Type B pancreatic cell (in vitro differentiated cells): ENCODE measurements around the gene IFRD2. TPM values are rescaled to one million over a fixed set of nuclear protein-coding genes. Genes with fewer than 3 reads are reported as not detected.

Experiments used
- DNase-seq: peaks from one replicate; pipeline ENCODE4 v3.0.0; 2021; ENCODE audit warnings: mixed read lengths; ENCODE audit not compliant: unreplicated experiment; ENCODE audit errors: extremely low spot score
- H3K27ac Mint-ChIP-seq: 2 replicates; pipeline ENCODE4 v1.8.0; 2021; ENCODE audit warnings: mild to moderate bottlenecking, mixed read lengths
- H3K27me3 Mint-ChIP-seq: 2 replicates; pipeline ENCODE4 v1.8.0; 2021; ENCODE audit warnings: mixed read lengths
- H3K36me3 Mint-ChIP-seq: 2 replicates; pipeline ENCODE4 v1.8.0; 2021; ENCODE audit warnings: mixed read lengths
- H3K4me1 Mint-ChIP-seq: one replicate; pipeline ENCODE4 v1.8.0; 2021; ENCODE audit warnings: mixed read lengths; ENCODE audit not compliant: unreplicated experiment
- H3K4me3 Mint-ChIP-seq: 2 replicates; pipeline ENCODE4 v1.8.0; 2021; ENCODE audit warnings: mild to moderate bottlenecking, mixed read lengths
- H3K9me3 Mint-ChIP-seq: 2 replicates; pipeline ENCODE4 v1.8.0; 2021; ENCODE audit warnings: mixed read lengths
- total RNA-seq: library from RNA; stranded (reverse); gene quantifications from 2 replicates; pipeline ENCODE4 v1.2.1, GENCODE V29; 2021; ENCODE audit warnings: low replicate concordance
- TF ChIP-seq, protein P1 (sequence below): fragments of 200-600 bp; sonication (generic); conservative IDR thresholded peaks from 2 replicates; pipeline ENCODE4 v1.5.0; 2021; ENCODE audit warnings: antibody characterized with exemption, mild to moderate bottlenecking

IFRD2 gene
- total RNA-seq, 1 donor from 2014 or later, result 80.5 TPM

GRCh38 chr3:50338965-50339364 is 46.7 kb upstream of the IFRD2 start:
- DNase-seq, result no peak
- TF ChIP-seq, protein P1, sequence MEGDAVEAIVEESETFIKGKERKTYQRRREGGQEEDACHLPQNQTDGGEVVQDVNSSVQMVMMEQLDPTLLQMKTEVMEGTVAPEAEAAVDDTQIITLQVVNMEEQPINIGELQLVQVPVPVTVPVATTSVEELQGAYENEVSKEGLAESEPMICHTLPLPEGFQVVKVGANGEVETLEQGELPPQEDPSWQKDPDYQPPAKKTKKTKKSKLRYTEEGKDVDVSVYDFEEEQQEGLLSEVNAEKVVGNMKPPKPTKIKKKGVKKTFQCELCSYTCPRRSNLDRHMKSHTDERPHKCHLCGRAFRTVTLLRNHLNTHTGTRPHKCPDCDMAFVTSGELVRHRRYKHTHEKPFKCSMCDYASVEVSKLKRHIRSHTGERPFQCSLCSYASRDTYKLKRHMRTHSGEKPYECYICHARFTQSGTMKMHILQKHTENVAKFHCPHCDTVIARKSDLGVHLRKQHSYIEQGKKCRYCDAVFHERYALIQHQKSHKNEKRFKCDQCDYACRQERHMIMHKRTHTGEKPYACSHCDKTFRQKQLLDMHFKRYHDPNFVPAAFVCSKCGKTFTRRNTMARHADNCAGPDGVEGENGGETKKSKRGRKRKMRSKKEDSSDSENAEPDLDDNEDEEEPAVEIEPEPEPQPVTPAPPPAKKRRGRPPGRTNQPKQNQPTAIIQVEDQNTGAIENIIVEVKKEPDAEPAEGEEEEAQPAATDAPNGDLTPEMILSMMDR, result no peak
- H3K4me3 Mint-ChIP-seq, result peak overlapping the region; percentile 98
- no peaks in the 10 kb centered on the region for H3K9me3 Mint-ChIP-seq
- H3K36me3 Mint-ChIP-seq, result peaks cover 4% of the 10 kb centered on the region
- H3K27me3 Mint-ChIP-seq, result peaks cover 50% of the 10 kb centered on the region
- peaks cover 25% of the 10 kb centered on the region for H3K4me1 Mint-ChIP-seq
- peak overlapping the region; percentile 98 for H3K27ac Mint-ChIP-seq

DNA sequence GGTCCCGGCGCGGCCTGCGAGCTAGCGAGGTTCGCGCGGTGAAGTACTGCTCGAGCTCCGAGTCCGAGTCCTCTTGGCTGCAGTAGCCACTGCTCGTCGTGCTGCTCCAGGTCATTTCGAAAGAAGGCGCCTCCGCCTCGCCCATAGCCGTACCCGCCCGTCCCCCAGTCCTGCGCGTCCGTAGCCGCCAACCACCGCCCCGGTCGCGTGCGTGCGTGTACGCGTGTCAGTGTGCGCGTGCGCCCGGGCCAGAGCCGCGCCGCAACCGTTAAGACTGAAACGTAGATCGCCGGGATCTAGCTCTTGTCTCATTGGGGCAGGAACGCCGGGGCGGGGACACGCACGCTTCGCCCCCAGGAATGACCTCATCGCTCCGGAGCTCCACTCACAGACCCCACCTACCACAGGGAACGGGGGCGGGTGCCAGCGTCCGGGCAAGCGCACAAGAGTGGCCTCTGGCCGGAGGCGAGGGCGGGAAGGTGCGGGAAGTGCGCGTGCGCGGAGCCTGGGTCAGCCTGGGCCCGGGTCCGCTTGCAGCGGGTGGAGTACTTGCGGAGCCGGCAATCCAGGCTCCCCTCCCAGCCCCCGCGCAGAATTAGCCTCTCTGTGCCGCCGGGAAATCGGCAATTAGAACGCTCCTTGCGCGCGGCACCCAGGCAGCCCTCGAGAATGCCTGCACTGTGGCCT is 45.1 kb upstream of the IFRD2 start:
- peak overlapping the region; percentile 98 for H3K4me3 Mint-ChIP-seq
- TF ChIP-seq, protein P1, result no peak

GRCh38 chr3:50336452-50337174 is 44.4 kb upstream of the IFRD2 start:
- TF ChIP-seq, protein P1, result peak; percentile 27
- Mint-ChIP-seq H3K27ac (peak overlapping the region; percentile 98), H3K27me3 (peaks cover 28% of the 10 kb centered on the region), H3K4me1 (peaks cover 25% of the 10 kb centered on the region), H3K9me3 (no peaks in the 10 kb centered on the region), H3K4me3 (peak overlapping the region; percentile 98), H3K36me3 (peaks cover 4% of the 10 kb centered on the region)
- DNase-seq, result no peak

More for the DNA sequence above, 45.1 kb upstream of the IFRD2 start:
- Mint-ChIP-seq H3K27me3 (peaks cover 35% of the 10 kb centered on the region), H3K4me1 (peaks cover 25% of the 10 kb centered on the region), H3K27ac (peak overlapping the region; percentile 98), H3K36me3 (peaks cover 4% of the 10 kb centered on the region), H3K9me3 (no peaks in the 10 kb centered on the region)
- DNase-seq, result peak; percentile 99

GRCh38 chr3:50334339-50335075 is 42.3 kb upstream of the IFRD2 start:
- peaks cover 4% of the 10 kb centered on the region for H3K36me3 Mint-ChIP-seq
- H3K27ac Mint-ChIP-seq, result peak overlapping the region; percentile 39

DNA sequence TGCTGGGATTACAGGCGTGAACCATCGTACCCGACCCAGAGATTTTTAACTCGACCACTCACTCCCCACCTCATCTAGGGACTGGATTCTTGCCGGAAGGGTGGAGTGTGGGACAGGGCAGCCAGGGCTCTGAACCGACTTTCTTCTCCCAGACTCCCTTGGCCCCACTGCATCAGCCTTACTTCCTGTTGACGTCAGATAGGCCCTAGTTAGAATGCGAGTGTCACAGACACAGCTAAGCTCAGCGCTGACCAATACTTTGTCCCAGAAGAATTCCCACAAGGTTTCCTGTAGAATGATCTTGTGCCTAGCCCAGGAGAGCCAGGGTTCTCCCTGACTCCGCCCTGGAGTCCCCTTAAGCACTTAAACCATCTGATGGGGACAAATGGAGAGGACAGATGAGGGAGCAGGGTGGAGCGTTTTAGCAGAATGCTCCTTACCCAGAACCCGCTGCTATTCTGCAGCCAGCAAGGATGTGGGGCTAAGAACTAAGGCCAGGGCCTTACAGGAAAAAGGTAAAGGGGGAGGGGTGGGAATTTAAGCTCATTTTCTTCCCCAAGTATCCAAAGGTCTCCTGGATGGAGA is 41.6 kb upstream of the IFRD2 start:
- H3K4me1 Mint-ChIP-seq, result peaks cover 17% of the 10 kb centered on the region
- no peak overlapping the region for H3K4me3 Mint-ChIP-seq
- H3K36me3 Mint-ChIP-seq, result peaks cover 4% of the 10 kb centered on the region
- TF ChIP-seq, protein P1, result no peak
- H3K27ac Mint-ChIP-seq, result peak overlapping the region; percentile 39
- no peak for DNase-seq
- no peaks in the 10 kb centered on the region for H3K9me3 Mint-ChIP-seq
- H3K27me3 Mint-ChIP-seq, result peaks cover 4% of the 10 kb centered on the region

More at GRCh38 chr3:50334339-50335075, 42.3 kb upstream of the IFRD2 start:
- H3K27me3 Mint-ChIP-seq, result peaks cover 11% of the 10 kb centered on the region
- TF ChIP-seq, protein P1, result no peak
- H3K4me1 Mint-ChIP-seq, result peaks cover 19% of the 10 kb centered on the region
- H3K9me3 Mint-ChIP-seq, result no peaks in the 10 kb centered on the region
- DNase-seq, result no peak
- no peak overlapping the region for H3K4me3 Mint-ChIP-seq
